ENCODE measurements around the gene CHST8.

CHST8 gene

DNA sequence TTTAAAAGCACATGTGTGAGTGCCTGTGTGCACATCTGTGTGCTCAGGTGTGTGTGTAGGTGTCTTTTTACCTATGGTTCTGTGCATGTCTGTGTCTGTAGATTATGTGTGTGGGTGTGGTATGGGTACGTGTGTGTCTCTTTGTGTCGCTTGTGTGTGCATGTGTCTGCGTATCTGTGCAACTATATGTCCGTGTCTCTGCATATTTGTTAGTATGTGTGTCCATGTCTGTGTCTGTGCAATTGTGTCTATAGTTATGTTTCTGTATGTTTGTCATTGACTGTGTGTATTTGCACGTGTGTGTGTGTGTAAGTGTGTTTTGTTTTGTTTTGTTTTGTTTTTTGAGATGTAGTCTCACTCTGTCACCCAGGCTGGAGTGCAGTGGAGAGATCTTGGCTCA lies 167.6 kb downstream of the CHST8 start:
- no peak for DNase-seq (ENCODE audit: low read depth, low spot score)

DNA sequence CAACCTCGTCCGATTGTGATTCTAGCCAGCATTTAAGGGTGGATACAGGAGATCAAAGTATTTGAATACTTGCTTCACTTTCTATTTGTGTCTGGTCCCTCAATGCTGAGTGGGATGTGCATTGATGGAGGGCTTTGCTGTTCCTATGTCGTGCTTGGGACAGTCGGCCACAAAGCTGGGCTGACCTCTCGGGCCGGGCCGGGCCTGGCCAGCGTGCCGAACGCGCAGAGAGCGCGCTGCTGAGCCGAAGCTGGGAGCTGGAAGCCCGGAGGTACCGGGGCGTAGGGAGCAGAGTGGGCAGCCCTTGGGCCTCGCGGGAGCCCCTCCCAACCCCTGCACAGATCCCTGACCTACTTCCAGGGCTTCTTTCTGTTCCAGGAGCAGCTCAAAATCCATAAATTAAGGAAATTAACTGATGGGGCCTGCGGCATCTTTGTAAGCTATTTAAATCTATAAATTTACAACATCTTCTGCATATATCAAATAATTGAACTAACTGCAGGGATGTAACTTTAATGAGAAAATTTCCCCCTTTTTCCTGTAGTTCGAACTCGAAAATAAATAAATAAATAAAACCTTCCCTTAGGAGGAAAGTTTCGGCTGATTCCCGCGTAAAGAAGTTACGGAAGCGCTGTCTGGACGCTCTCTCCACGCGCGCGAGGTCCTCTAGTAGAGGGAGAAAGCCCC lies 173.1 kb downstream of the CHST8 start:
- no peak for DNase-seq (ENCODE audit: low read depth, low spot score)

DNA sequence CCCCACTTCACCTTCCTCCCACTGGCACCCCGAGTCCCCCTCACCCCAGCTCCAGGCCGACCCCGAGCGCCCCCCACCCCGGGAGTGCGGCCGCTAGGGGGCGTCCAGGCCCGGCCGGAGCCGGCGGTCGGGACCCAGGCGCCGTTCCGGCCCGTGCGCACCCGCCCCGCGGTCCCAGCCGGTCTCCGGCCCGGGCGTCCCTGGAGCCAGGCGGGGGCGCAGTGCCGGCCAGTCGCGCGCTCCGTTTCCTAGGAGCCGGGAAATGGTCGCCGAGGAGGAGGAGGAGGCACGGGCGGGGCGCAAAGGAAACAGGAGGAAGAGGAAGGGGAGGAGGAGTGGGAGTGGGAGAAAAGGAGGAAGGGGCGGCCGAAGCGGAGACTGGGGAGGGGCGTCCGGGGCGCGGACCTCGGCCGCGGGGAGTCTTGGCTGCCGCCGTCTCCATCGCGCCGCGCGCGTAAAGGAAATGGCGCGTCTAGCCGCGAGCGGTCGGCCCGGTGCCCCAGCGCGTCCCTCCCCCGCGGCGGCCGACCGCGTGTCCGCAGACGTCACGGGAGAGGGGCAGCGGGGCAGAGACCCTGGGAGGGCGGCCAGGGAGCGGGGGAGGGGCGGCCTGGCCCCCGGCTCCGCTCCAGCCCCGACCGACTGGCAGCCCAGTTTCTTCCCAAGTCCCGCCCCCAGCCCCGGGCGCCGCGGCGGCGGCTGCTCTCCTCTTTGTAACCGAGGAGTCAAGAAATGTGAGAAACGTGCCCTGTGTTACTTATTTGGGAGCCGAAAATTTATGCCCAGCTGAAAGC lies 173.8 kb downstream of the CHST8 start:
- no peak for DNase-seq (ENCODE audit: low read depth, low spot score)

DNA sequence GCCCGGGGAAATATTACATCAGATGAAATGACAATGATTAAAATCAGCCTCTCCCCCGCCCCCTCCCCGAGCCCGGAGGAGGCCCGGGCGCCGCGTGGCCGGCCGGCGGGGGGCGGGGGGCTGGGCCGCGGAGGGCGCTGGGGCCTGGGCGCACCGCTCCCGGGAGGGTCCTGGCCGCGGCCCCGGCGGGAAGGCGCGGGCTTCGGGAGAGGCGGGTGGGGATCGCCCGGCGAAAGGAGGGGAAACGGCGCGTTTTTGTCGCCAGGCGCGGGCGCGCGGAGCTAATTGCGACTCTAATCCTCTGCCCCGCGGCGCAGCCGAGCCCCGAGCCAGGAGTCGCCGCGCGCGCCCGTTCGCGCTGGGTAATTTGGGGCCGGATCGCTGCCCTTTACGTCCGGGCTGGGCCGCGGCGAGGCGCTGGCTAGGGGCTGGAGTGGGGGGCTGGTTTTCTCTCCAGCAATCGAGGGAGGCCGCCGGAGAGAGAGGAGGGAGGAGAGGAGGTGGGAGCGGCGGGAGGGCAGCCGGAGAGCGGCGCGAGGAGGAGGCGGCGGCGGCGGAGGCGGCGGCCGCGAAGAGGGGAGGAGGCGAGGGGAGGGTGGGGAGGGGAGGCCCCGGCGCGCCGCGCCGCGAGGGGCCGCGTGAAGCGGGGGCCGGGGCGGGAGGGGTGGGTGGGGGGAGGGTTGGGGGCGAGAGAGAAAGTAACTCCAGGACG lies 174.6 kb downstream of the CHST8 start, which contains the start of gene KCTD15:
KCTD15 (plus strand) TSS at position 707 of the 712 bp plus-strand sequence. CDS start 3,585 bp downstream, outside the sequence.
- DNase-seq (ENCODE audit: low read depth, low spot score) = no peak

DNA sequence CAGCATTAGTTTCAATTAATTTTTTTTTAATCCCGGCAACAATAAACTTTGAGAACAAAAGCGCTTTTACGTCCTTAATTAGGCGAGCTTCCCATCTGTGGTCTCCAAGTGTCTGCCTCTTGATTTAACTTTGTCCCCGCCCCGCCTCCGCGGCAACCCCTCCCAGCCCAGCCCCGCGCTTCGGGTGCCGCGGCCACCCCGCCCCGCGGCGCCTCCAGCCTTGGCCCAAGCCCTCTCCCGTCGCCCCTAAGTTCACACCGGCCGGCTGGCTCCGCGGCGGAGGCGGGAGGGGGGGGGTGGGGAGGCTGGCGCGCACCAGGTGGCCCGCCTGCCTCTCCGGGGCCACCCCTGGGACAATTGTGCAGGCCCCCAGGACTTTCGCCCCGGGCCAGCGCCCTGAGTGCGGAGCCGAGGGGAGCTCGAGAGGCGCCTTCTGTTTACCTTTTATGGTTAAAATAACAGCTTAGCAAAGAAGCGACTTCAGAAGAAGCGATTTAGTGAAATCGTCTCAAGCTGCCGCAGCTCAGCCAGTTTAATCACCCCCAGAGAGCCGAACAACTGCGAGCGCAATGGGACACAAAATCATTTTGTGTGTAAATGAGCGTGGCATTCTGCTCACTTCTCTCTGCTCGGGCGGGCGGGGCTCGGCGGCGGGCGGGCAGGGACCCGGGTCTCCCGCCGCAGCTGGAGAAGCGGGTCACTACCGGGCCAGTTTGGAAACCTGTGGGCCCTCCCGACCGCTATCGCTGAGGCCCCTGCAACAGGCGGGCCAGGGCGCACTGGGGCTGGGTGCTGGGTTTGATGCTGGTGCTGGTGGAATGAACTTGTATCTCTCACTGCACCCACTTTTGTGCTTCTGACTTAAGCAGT lies 176.3 kb downstream of the CHST8 start:
- DNase-seq (ENCODE audit: low read depth, low spot score) = no peak

DNA sequence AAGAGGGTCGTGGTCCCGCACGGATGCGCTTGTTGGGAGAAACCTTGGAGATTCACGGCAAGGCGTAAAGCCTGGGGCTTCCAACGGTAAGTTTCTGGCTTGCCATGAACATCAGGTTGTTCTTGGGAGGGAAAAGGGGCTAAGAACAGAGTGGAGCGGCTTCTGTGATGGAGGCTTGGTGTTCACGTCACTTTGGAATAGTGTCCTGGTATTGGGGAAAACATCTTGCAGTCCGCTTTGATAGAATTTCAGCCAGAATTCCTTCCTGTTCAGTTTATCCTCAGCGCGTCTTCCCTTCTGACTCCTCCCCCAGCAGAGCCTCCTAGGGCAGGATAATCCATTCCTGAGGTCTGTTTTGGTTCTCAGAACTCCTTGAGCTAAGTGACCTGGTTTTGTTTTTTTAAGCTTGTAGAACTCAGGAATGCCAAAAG lies 176.9 kb downstream of the CHST8 start:
- DNase-seq (ENCODE audit: low read depth, low spot score) = no peak

DNA sequence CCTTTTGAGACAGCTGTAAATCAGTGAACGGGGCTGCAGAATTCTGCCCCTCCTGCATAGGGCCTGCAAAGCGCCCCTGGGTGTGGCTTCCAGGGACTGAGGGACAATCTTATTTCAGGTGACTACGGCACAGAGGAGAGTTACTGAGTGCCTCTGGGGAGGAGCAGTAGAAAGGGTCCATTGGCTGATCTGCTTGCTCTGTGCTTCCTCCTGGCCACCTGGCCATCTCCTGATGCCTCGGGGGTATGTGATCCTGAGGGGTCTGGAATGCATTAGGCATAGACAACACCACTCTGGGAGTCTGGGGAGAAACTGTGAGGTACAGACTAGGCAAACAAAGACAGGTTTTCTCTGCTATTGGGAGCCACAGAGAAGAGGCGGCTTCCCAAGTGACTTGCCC lies 177.7 kb downstream of the CHST8 start:
- no peak for DNase-seq (ENCODE audit: low read depth, low spot score)

DNA sequence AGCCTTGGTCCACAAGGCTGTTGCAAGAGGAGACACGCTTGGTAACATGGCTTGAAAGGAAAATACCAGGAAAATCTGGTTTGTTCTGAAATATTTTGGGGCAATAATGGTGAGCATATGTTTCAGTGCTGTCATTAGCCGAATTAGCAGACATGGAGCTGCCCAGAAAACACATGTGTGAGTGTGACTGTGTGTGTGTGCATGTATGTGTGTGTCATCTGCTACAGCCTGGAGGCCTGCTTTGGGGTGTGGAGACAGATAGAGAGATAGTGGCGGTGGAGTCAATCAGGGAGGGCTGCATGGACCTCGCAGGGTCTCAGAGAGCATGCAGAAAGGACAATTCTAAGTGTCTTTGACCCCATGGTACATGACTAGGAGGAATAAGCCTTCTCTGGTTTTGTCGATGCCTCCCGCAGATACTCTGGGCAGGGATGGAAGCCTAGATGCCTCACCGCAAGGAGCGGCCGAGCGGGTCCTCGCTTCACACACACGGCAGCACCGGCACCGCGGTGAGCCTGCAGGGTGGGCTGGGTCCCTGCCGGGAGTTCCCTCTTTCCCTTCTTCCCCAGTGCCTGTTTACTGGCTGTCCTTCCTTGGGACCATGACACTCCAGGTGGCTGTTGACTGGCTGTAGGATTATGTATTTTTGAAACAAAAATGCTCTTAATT lies 178.4 kb downstream of the CHST8 start:
- no peak for DNase-seq (ENCODE audit: low read depth, low spot score)

DNA sequence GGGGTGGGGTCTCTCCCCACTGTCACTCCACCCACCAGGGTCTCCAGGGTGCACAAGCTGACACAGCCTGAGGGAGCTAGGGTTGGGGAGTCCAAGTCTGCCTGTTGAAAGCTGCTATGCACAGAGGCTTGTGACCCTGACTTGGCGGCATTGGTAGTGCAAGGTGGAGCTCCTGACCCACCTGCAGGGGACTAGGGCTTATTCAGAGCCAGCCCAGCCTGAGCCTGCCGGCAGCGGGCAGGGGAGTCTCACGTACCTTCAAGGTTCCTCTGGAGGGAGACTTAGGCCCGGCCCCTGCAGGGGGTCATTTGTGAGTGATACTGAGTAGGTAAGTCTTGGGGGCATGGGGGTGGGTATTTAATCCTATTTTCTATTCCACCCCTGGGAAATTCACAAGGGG lies 179.7 kb downstream of the CHST8 start:
- no peak for DNase-seq (ENCODE audit: low read depth, low spot score)

DNA sequence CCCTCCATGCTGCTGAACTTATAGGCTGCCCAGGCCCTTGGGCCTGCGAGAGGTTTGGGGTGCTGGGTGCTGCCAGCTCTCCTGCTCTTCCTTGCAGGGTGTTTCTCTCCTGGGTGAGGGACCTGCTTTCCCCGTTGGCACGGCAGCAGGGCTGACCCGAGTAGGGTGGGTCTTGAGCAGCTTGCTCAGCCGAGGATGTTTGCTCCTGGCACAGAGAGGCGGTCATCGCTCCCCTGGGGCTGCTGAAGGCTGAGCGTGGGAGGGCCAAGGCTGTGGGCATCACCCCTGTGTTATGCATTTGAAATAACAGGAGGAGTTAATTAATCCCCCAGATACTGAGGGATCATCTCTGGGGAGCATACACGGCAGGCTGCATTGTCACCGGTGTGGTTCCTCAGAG lies 180.2 kb downstream of the CHST8 start:
- no peak for DNase-seq (ENCODE audit: low read depth, low spot score)

DNA sequence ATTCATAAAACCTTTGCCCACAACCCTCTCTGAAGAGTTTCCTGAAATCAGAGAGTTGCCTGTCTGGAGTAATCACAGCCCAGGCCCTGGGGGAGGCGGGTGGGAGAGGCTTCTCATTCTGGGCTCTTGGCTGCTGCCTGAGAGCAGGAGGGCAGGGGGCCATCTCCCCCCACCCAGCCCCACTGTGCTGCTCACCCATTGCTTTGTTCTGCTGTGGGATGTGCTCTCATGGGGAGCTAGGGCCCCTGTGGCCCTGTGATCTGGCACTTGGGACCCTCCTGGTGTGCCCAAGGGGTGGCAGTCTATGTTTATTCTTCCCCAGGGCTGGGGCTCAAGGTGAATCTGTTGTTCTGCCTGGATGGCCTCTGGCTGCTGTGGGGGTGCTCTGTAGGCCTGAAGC lies 181.0 kb downstream of the CHST8 start:
- DNase-seq (ENCODE audit: low read depth, low spot score) = no peak

DNA sequence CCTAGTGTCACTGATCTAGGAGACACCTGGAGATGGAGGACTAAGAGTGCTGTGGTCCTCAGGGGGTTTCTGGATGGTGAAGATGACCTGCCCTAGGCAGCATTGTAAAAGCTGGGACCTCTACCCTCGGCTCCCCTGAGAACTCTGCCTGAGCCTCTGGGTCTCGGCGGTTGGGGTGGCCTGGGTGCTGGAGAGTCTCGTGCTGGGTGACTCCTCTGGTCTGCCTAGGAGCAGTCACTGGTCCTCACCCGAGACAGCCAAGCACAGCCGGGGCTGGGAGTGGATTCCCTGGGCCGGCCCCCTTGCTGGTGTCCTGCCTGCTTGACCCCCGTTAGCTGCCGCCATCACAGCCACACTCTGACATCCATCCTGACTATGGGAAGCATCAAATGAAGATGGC lies 181.6 kb downstream of the CHST8 start:
- no peak for DNase-seq (ENCODE audit: low read depth, low spot score)

DNA sequence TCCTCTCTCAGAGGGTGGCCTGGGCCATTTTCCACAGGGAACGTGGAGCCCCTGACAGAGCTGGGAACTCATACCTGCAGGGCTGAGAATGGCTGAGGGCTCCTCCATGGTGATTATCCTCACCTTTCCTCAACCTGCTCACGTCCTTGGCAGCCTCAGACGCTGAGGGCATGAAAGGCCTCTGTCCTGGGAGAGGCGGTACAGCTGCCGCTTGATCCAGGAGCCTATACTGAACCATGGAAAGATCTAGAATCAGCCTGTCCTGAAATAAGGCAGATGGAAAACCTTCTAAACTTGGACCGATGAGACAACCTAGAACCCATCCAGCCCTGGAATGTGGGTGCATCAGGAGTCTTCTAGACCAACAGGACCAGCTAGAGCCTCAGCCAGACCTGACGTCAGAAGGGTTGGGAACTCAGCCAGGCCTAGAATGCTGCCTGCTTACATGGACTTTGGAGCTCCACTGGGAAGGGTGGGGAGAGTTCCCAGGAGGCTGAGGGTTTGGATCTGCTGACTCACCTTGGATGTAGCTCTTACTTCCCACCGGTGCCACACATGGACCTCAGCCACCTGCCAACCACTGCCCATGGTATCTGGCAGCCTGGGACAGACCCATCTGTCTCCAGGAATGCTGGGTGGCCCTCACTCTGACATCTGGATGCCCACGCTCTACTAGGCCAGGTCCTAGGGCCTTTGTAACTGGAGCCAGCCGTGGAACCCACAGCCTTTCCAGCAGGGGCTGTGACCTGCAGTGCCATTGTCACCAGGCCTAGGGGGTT lies 182.5 kb downstream of the CHST8 start:
- DNase-seq (ENCODE audit: low read depth, low spot score) = no peak

DNA sequence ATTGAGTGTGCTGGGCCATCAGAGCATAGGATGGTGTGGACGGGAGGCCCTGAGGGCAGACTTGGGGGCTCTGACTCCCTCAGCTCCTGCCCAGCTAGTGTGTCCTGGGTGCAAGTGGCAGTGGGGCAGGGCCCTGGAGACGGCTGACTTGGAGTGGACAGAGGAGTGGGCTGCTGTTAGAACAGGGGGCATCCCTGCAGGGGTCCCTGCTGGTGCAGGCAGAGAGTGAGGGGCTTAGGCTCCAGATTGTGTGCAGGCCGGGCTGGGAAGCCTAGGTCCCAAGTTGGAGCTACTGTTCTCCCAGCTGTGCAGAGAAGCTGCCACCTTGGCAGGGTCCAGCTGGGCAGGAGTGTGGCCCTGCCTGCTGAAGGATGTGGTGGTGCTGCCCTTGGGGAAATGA lies 183.6 kb downstream of the CHST8 start:
- DNase-seq (ENCODE audit: low read depth, low spot score) = no peak

DNA sequence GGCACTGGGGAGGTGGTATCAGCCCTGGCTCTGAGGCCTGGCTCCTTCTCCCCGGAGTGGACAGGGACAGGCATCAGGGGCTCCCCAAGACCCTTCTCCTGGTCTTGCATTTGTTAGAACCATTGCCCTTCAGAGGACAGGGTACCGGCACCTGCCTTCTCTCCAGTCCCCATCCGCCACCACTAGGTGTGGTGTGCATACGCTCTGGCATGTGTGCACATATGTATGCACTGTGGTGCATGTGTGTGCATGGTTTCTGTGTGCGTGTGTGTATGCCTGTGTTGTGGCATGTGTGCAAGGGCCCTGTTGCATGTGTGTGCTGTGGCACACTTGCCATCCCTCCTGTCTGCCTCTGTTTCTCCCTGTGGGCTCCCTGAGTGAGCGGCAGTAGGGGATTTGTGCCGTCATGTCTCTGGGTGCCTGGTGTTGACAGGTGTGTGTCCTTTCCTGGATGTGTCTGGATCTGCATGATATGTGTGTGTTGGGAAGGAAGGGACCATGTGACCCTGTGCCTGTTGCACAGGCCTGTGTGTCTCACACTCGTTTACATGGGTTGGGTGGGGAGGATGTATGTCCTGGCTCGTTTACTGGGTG lies 184.2 kb downstream of the CHST8 start:
- DNase-seq (ENCODE audit: low read depth, low spot score) = no peak

DNA sequence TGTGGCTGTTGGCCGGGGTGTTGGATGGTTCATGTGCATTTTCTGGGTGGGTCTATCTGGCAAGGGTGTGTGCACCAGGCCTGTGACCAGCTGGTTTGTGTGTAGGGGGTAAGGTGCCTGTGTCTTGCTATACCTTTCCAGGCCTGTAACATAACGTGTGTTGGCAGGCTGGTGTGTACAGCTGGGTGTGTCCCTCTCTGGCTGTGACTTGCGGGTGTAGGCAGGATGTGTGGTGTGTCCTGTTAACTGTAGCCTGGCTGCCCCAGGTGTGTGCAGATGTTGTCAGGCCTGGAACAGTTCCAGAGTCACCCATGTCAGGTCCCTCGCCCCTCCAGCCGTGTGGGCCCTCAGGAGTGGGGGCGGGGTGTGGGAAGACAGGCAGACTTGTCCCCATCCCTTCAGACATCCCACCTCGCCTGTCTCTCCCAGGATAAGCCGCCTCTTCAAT lies 184.7 kb downstream of the CHST8 start:
- no peak for DNase-seq (ENCODE audit: low read depth, low spot score)

DNA sequence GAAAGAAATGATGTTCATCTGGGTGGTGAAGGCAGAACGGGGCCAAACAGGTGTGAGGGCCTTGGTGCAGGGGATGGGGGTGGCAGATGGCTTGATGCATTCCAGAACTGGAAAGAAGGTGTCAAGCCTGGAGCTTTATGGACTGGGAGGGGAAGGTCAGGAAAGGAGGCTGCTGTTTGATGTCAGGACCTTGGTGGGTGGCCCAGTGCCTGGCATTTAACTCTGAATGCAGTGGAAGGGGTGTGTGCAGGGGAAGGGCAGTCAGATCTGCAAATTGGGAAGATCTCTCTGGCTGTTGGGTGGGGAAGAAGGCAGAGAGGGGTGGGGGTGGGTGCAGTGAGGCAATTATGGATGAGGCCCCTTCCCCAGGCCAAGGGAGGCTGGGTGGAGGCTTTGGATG lies 186.6 kb downstream of the CHST8 start:
- no peak for DNase-seq (ENCODE audit: low read depth, low spot score)

DNA sequence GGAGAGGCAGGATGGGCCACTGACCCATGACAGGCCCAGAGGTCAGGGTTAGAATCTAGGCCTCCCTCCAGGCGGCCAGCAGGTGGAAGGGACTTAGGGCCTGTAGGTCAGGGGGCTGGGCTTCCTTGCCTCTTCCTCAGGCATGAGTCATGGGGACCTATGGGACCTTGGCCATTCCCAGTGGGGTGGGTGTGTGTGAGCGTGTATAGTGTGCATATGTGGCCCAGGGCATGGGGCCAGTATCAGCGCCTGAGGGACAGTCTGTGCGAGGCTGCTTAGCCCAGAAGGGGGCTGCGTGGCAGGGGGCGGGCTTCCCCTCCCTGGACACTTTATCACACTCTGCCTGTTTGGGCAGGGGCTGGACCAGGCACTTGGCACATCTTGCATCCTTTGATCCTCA lies 188.2 kb downstream of the CHST8 start:
- no peak for DNase-seq (ENCODE audit: low read depth, low spot score)

DNA sequence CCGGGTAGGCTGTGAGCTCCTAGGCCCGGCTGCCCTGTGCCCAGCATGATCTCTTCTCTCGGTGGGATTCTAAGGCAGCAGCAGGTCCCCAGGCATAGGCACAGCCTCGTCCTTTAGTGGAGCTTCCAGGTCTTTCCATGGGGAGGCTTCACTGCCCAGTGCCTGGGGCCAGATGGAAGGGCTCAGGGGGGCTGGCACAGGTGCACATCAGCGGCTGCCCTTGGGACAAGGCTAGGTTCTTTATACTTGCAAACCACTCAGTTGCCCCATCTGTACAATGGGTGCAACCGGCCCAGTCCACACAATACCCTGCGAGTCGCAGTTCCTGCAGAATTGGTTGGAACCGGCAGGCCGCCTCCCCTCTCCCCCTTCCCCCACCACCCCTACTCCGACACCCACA lies 189.1 kb downstream of the CHST8 start:
- DNase-seq (ENCODE audit: low read depth, low spot score) = no peak

DNA sequence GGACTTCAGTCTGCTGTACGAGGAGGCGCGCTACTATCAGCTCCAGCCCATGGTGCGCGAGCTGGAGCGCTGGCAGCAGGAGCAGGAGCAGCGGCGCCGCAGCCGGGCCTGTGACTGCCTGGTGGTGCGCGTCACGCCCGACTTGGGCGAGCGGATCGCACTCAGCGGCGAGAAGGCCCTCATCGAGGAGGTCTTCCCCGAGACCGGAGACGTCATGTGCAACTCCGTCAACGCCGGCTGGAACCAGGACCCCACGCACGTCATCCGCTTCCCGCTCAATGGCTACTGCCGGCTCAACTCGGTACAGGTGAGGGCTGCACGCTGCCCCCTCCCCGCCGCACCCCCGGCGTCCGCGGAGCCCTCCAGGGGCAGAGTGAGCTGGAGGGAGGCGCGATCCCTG lies 189.5 kb downstream of the CHST8 start:
- no peak for DNase-seq (ENCODE audit: low read depth, low spot score)
